ENCODE data around the gene ECE2.
"Not testable (repeated sequence)": the region's sequence is repeated elsewhere in the genome, so short reads cannot be mapped to it uniquely, and the experiment has no call there.

ECE2 gene

DNA sequence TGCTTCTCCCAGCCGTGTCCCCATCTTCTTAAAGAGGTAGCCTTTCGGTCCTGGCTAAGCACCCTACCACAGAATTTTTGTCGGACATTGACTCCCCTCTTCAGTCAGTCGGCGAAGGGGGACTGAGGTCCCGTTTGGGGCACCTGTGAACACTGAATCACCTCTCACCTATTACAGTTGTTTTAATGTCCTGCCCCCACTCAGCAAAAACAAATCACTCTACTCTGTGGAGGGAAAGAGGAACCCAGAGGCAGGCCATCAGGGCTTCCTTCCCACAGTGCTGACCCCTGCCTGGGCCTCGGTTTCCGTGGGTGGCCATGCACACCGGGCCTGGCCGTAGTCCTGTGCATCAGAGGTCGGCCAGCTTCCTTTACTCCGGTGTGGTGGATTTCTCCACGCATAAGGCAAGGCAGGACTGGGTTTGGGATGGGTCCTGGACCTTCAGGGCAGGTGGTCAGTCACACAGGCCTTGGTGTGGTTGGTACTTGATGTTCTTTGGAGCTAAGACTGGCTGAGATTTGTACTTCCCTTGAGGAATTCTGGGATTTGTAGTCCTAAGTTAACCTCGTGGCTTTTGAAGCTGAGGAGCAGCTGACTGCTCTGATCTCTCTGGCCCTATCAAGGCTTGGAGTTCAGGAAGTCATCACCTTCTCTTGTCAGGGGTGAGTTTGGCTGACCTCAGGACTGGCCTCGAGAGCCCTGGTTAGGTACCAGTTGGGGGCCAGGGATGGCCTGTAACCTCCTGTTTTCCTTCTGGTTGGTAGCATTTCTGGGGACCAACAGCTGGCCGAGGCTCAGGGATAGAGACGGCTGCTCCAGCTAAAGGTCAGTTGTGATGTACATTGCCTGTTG, 61.0 kb downstream of the ECE2 start:
- DNase-seq (ENCODE audit: low spot score), result peak; percentile 59

GRCh38 chr3:184337399-184337714, 61.5 kb downstream of the ECE2 start, which contains the start of gene FAM131A:
TSS of gene FAM131A (plus strand) at chr3:184337600. CDS start at chr3:184337631, 31 bp downstream.
- DNase-seq (ENCODE audit: low spot score), result no peak

GRCh38 chr3:184337981-184338380, 62.2 kb downstream of the ECE2 start:
- DNase-seq (ENCODE audit: low spot score), result no peak

DNA sequence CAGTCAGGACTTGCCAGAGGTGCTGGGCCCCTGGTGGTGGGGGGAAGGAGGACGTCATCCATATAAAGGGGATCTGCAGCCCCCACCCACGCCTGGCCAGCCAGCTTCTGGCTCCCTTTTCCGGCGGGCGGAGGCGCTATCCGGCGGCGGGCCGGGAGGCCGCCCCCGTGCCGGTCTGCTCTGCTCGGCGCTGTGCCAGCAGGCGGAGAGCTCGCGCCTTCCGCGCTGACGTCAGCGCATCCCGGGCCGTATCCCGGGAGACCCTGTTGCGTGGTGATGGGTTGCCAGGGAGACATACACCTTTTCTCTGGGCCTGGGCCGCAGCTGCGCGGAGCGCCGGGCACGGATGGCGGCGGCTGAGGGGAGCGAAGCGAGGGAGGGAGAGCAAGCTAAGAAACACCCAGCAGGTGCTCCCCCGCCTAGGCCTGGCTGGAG, 62.7 kb downstream of the ECE2 start:
- peak; percentile 44 for DNase-seq (ENCODE audit: low spot score)

GRCh38 chr3:184339001-184339400, 63.2 kb downstream of the ECE2 start:
- DNase-seq (ENCODE audit: low spot score), result no peak

DNA sequence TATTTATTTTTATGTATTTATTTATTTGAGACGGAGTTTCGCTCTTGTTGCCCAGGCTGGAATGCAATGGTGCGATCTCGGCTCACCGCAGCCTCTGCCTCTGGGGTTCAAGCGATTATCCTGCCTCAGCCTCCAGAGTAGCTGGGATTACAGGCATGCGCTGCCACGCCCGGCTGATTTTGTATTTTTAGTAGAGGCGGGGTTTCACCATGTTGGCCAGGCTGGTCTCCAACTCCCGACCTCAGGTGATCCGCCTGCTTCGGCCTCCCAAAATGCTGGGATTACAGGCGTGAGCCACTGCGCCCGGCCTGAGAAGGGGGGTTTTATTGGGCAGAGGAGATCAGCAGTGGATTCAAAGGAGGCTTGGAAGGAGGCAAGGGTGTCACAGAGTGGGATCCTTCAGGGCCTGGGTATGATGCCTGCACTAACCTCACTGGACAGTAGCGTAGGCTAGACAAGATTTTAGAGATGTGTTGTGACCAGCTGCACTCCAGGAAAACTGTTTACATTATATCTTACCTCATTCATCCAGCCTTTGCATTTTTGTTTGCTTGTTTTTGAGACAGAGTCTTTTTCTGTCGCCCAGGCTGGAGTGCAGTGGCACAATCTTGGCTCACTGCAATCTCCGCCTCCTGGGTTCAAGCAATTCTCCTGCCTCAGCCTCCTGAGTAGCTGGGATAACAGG, 63.8 kb downstream of the ECE2 start:
- DNase-seq (ENCODE audit: low spot score), result not testable (repeated sequence)

- DNase-seq (ENCODE audit: low spot score), result peak; percentile 64
Measured at GRCh38 chr3:184341925-184342324, 66.1 kb downstream of the ECE2 start.
